OCI-LY3 (cell line): ENCODE data around the gene HACD2.
"Not testable (repeated sequence)": the region's sequence is repeated elsewhere in the genome, so short reads cannot be mapped to it uniquely, and the experiment has no call there.

Source experiments
- EZH2phosphoT487 ChIP-seq: fragments of 200-600 bp; shearing (Covaris generic); IDR thresholded peaks from 2 replicates; pipeline ENCODE4 v1.6.1; 2018; ENCODE audit warnings: antibody characterized with exemption, mixed run types, low read depth
- TF ChIP-seq, protein P1 (sequence below): fragments of 200-600, 300-600 bp; sonication (generic); IDR thresholded peaks from 2 replicates; pipeline ENCODE4 v1.5.1; 2014; ENCODE audit warnings: antibody characterized with exemption, low read length, low read depth

- TF ChIP-seq, protein P1, sequence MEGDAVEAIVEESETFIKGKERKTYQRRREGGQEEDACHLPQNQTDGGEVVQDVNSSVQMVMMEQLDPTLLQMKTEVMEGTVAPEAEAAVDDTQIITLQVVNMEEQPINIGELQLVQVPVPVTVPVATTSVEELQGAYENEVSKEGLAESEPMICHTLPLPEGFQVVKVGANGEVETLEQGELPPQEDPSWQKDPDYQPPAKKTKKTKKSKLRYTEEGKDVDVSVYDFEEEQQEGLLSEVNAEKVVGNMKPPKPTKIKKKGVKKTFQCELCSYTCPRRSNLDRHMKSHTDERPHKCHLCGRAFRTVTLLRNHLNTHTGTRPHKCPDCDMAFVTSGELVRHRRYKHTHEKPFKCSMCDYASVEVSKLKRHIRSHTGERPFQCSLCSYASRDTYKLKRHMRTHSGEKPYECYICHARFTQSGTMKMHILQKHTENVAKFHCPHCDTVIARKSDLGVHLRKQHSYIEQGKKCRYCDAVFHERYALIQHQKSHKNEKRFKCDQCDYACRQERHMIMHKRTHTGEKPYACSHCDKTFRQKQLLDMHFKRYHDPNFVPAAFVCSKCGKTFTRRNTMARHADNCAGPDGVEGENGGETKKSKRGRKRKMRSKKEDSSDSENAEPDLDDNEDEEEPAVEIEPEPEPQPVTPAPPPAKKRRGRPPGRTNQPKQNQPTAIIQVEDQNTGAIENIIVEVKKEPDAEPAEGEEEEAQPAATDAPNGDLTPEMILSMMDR, result not testable (repeated sequence)
- TF ChIP-seq EZH2phosphoT487, result not testable (repeated sequence)
These were observed 26.8 kb upstream of the HACD2 start for GRCh38 chr3:123611674-123612073.
